ENCODE measurements around the gene SHROOM1. TPM values are rescaled to one million over a fixed set of nuclear protein-coding genes. Genes with fewer than 3 reads are reported as not detected.

SHROOM1 gene
- total RNA-seq, 1 experiment from 2014 or later, result 22.7 TPM

GRCh38 chr5:132778129-132778528 lies 52.3 kb downstream of the SHROOM1 start:
- H3K36me3 Mint-ChIP-seq (ENCODE audit: insufficient read depth, unreplicated experiment), result no peaks in the 10 kb centered on the region
- peak overlapping the region; percentile 73 for H3K4me3 Mint-ChIP-seq (ENCODE audit: unreplicated experiment)
- no peak for TF ChIP-seq CTCF (IDR thresholded peaks at IDR 0.05; ENCODE audit: unreplicated experiment)
- POLR2A ChIA-PET, result interaction anchor here (1.5 to 2.3 kb wide), 2 partner anchors 40 to 43 kb away, joined by 6 to 14 read pairs; partner anchors contain the start of gene KIF3A
- intact Hi-C loops (cut with micrococcal nuclease), result no loop called here
- no peaks in the 10 kb centered on the region for H3K27me3 Mint-ChIP-seq (ENCODE audit: insufficient read depth, unreplicated experiment)
- H3K27ac Mint-ChIP-seq (ENCODE audit: low read depth, unreplicated experiment), result no peak overlapping the region
- BruUV-seq (replicated peaks), result no TSS peak
- peaks cover 32% of the 10 kb centered on the region for H3K4me1 Mint-ChIP-seq (ENCODE audit: insufficient read depth, unreplicated experiment)
- H3K9me3 Mint-ChIP-seq (ENCODE audit: unreplicated experiment), result no peaks in the 10 kb centered on the region
- CTCF ChIA-PET, result interaction anchor here (0.9 to 2.1 kb wide), 5 partner anchors 19 to 42 kb away, joined by 3 to 14 read pairs (median 4); no protein-coding TSS in a partner anchor
- no peak for DNase-seq (ENCODE audit: unreplicated experiment)

GRCh38 chr5:132777209-132778069 lies 53.0 kb downstream of the SHROOM1 start, which contains the start of gene SEPTIN8:
Gene SEPTIN8, minus strand, starts transcription at chr5:132777239. Its CDS starts 102 bp downstream, at chr5:132777137.
- DNase-seq (ENCODE audit: unreplicated experiment), result peak; percentile 55
- BruUV-seq (replicated peaks), result no TSS peak
- Mint-ChIP-seq H3K27me3 (ENCODE audit: insufficient read depth, unreplicated experiment) (no peaks in the 10 kb centered on the region), H3K36me3 (ENCODE audit: insufficient read depth, unreplicated experiment) (no peaks in the 10 kb centered on the region), H3K4me3 (ENCODE audit: unreplicated experiment) (peak within 1 kb of the TSS; percentile 73), H3K9me3 (ENCODE audit: unreplicated experiment) (no peaks in the 10 kb centered on the region), H3K4me1 (ENCODE audit: insufficient read depth, unreplicated experiment) (peaks cover 32% of the 10 kb centered on the region), H3K27ac (ENCODE audit: low read depth, unreplicated experiment) (peak within 1 kb of the TSS; percentile 28)
- CTCF ChIA-PET, result interaction anchor here (0.6 to 3.9 kb wide), 7 partner anchors 15 to 52 kb away, joined by 3 to 26 read pairs (median 4); no protein-coding TSS in a partner anchor
- no peak for TF ChIP-seq CTCF (IDR thresholded peaks at IDR 0.05; ENCODE audit: unreplicated experiment)
- POLR2A ChIA-PET, result interaction anchor here (0.6 to 2.4 kb wide), 6 partner anchors 10 to 173 kb away, joined by 3 to 14 read pairs (median 9); partner anchors contain the start of genes GDF9, KIF3A and UQCRQ
- intact Hi-C loops (cut with micrococcal nuclease), result no loop called here

GRCh38 chr5:132776938-132777208 lies 53.6 kb downstream of the SHROOM1 start:
- ChIA-PET POLR2A (interaction anchor here (1.1 to 2.4 kb wide), 8 partner anchors 10 to 89 kb away, joined by 5 to 14 read pairs (median 7); partner anchors contain the start of genes GDF9, KIF3A and UQCRQ), CTCF (interaction anchor here (0.6 to 3.9 kb wide), 3 partner anchors 10 to 43 kb away, joined by 3 to 26 read pairs (median 3); no protein-coding TSS in a partner anchor)
- no TSS peak for BruUV-seq (replicated peaks)
- H3K27ac Mint-ChIP-seq (ENCODE audit: low read depth, unreplicated experiment), result no peak overlapping the region
- no peak for TF ChIP-seq CTCF (IDR thresholded peaks at IDR 0.05; ENCODE audit: unreplicated experiment)
- no peaks in the 10 kb centered on the region for H3K36me3 Mint-ChIP-seq (ENCODE audit: insufficient read depth, unreplicated experiment)
- no peaks in the 10 kb centered on the region for H3K27me3 Mint-ChIP-seq (ENCODE audit: insufficient read depth, unreplicated experiment)
- intact Hi-C loops (cut with micrococcal nuclease), result loop anchor here (1.0 kb wide), 2 partner anchors 40 to 43 kb away; partner anchors contain the start of gene KIF3A
- peaks cover 27% of the 10 kb centered on the region for H3K4me1 Mint-ChIP-seq (ENCODE audit: insufficient read depth, unreplicated experiment)
- H3K9me3 Mint-ChIP-seq (ENCODE audit: unreplicated experiment), result no peaks in the 10 kb centered on the region
- H3K4me3 Mint-ChIP-seq (ENCODE audit: unreplicated experiment), result peak overlapping the region; percentile 73
- DNase-seq (ENCODE audit: unreplicated experiment), result no peak
